HepG2 (cell line): ENCODE data around the gene ME3. TPM values are rescaled to one million over a fixed set of nuclear protein-coding genes. Genes with fewer than 3 reads are reported as not detected.

Source experiments
- ATAC-seq: fragments of 200-7000 bp; cut with Tn5 transposase; 3 replicates; pipeline ENCODE4 v1.9.1; 2020; ENCODE audit warnings: mild to moderate bottlenecking, moderate library complexity
- BruUV-seq: library from RNA; stranded (reverse); fragments of 400-500 nt; replicated peaks from 2 replicates; lab custom pipeline; 2021; lab: Mats Ljungman, UMichigan
- CTCF ChIA-PET: fragments of 300-600 bp; formaldehyde crosslinking; extraction: SDS; loops from one replicate; lab custom pipeline; 2021; ENCODE audit warnings: low total read pairs, inconsistent platforms, low intra/inter-chr PET ratio; lab: Yijun Ruan, JAX
- POLR2A ChIA-PET: fragments of 350-600 bp; sonication (Branson Sonifier 250); formaldehyde crosslinking; loops from one replicate; lab custom pipeline; 2020; ENCODE audit warnings: antibody characterized with exemption, inconsistent platforms; lab: Yijun Ruan, JAX
- DNase-seq: peaks from one replicate; pipeline ENCODE4 v3.0.0-alpha.2; 2015; ENCODE audit warnings: low spot score
- FAIRE-seq: peaks from 3 replicates; lab custom pipeline; 2011; peaks lifted over from hg19 to GRCh38; lab: Jason Lieb, UNC
- H2AFZ ChIP-seq: one replicate; pipeline ENCODE4 v1.6.1; 2011; ENCODE audit warnings: low read length, inconsistent platforms
- H3K27ac ChIP-seq: fragments of 300-600 bp; 3 replicates; pipeline ENCODE4 v1.8.0; 2011; ENCODE audit warnings: mixed run types, mild to moderate bottlenecking, mixed read lengths, low read length, inconsistent platforms; ENCODE audit not compliant: insufficient read depth; ENCODE audit errors: extremely low read length
- H3K27me3 ChIP-seq, 2 experiments: fragments of 200-600 bp in 1 of 2; 2 replicates in 1 of 2; 3 replicates in 1 of 2; pipeline versions ENCODE4 v1.6.0 to v1.8.0; 2011; ENCODE audit warnings: low read length in 2 of 2, mild to moderate bottlenecking in 2 of 2, moderate library complexity in 2 of 2, inconsistent platforms in 1 of 2; ENCODE audit not compliant: insufficient read depth in 2 of 2, control insufficient read depth in 1 of 2
- H3K36me3 ChIP-seq, 2 experiments: fragments of 200-600 bp in 1 of 2; replicated peaks in 1 of 2; 2 replicates in 1 of 2; 3 replicates in 1 of 2; pipeline versions ENCODE4 v1.5.1 to v1.8.0; 2011; ENCODE audit warnings: low read length in 2 of 2, inconsistent platforms in 1 of 2; ENCODE audit not compliant: insufficient read depth in 2 of 2, control insufficient read depth in 1 of 2
- H3K4me1 ChIP-seq: 2 replicates; pipeline ENCODE4 v1.5.1; 2012; ENCODE audit warnings: low read length, inconsistent platforms; ENCODE audit not compliant: insufficient read depth
- H3K4me2 ChIP-seq: 2 replicates; pipeline ENCODE4 v1.6.0; 2011; ENCODE audit warnings: low read depth, low read length, inconsistent platforms
- H3K4me3 ChIP-seq, 3 experiments: fragments of 200-600 bp in 1 of 3; sonication (generic), shearing (Covaris generic) in 1 of 3; replicated peaks in 1 of 3; 2 replicates each; pipeline ENCODE4 v1.5.1; 2011 to 2016; ENCODE audit warnings: low read length in 3 of 3, inconsistent platforms in 2 of 3, low read depth in 2 of 3, mild to moderate bottlenecking in 2 of 3, control low read depth in 1 of 3, mixed read lengths in 1 of 3; ENCODE audit not compliant: insufficient read depth in 1 of 3
- H3K79me2 ChIP-seq: one replicate; pipeline ENCODE4 v1.6.1; 2011; ENCODE audit warnings: low read length, inconsistent platforms; ENCODE audit not compliant: insufficient read depth
- H3K9ac ChIP-seq: 2 replicates; pipeline ENCODE4 v1.6.0; 2011; ENCODE audit warnings: mild to moderate bottlenecking, low read depth, low read length, inconsistent platforms; ENCODE audit not compliant: insufficient read depth
- H3K9me3 ChIP-seq: 2 replicates; pipeline ENCODE4 v1.5.1; 2012; ENCODE audit warnings: mild to moderate bottlenecking, low read length
- H4K20me1 ChIP-seq: 2 replicates; pipeline ENCODE4 v1.6.0; 2011; ENCODE audit warnings: inconsistent platforms, mild to moderate bottlenecking, low read length, moderate library complexity; ENCODE audit not compliant: insufficient read depth
- ESRRA ChIP-seq: sonication (generic); formaldehyde crosslinking; IDR thresholded peaks from 2 replicates; pipeline ENCODE4 v1.5.1; 2020; ENCODE audit warnings: mild to moderate bottlenecking, low read depth, missing genetic modification reagents
- FIP1L1 ChIP-seq: fragments of 200-400 bp; formaldehyde crosslinking; IDR thresholded peaks from 2 replicates; pipeline ENCODE4 v1.6.1; 2018; ENCODE audit warnings: low read depth, mild to moderate bottlenecking, low read length, moderate library complexity, borderline replicate concordance; ENCODE audit not compliant: insufficient read depth
- FOXA1 ChIP-seq, 2 experiments: fragments of 450-650 bp in 1 of 2; sonication (generic) in 1 of 2; formaldehyde crosslinking in 1 of 2; IDR thresholded peaks; 2 replicates each; pipeline versions ENCODE4 v1.4.0 to v1.6.1; 2016 to 2020; ENCODE audit warnings: missing genetic modification reagents in 1 of 2
- GFI1 ChIP-seq: sonication (generic); formaldehyde crosslinking; IDR thresholded peaks from 2 replicates; pipeline ENCODE4 v1.5.0; 2020; ENCODE audit warnings: missing genetic modification reagents, mild to moderate bottlenecking, borderline replicate concordance
- HOXA5 ChIP-seq: sonication (generic); formaldehyde crosslinking; IDR thresholded peaks from 2 replicates; pipeline ENCODE4 v1.4.0; 2020; ENCODE audit warnings: missing genetic modification reagents
- JARID2 ChIP-seq: sonication (generic); formaldehyde crosslinking; IDR thresholded peaks from 2 replicates; pipeline ENCODE4 v1.8.1; 2023; ENCODE audit warnings: missing genetic modification reagents, inconsistent platforms; ENCODE audit not compliant: insufficient replicate concordance
- MYNN ChIP-seq: sonication (generic); formaldehyde crosslinking; IDR thresholded peaks from 2 replicates; pipeline ENCODE4 v1.4.0; 2020; ENCODE audit warnings: mild to moderate bottlenecking, low read depth, missing genetic modification reagents
- RARG ChIP-seq: sonication (generic); formaldehyde crosslinking; IDR thresholded peaks from 2 replicates; pipeline ENCODE4 v1.4.0; 2020; ENCODE audit warnings: low read depth, mild to moderate bottlenecking, missing genetic modification reagents
- SCMH1 ChIP-seq: sonication (generic); formaldehyde crosslinking; IDR thresholded peaks from 2 replicates; pipeline ENCODE4 v1.9.0; 2021; ENCODE audit warnings: missing genetic modification reagents, mild to moderate bottlenecking, borderline replicate concordance
- SMAD3 ChIP-seq: sonication (generic); formaldehyde crosslinking; IDR thresholded peaks from 2 replicates; pipeline ENCODE4 v1.4.0; 2020; ENCODE audit warnings: missing genetic modification reagents
- SRY ChIP-seq: sonication (generic); formaldehyde crosslinking; IDR thresholded peaks from 2 replicates; pipeline ENCODE4 v1.8.0; 2022; ENCODE audit warnings: mild to moderate bottlenecking, missing genetic modification reagents
- STAT5B ChIP-seq: sonication (generic); formaldehyde crosslinking; IDR thresholded peaks from 2 replicates; pipeline ENCODE4 v1.4.0; 2020; ENCODE audit warnings: missing genetic modification reagents
- TBL1XR1 ChIP-seq: fragments of 150-350 bp; IDR thresholded peaks from 2 replicates; pipeline ENCODE4 v1.6.1; 2014; ENCODE audit warnings: borderline replicate concordance, low read length; ENCODE audit not compliant: partially characterized antibody
- ZEB1 ChIP-seq: IDR thresholded peaks from 2 replicates; pipeline ENCODE4 v1.6.1; 2012; ENCODE audit warnings: mild to moderate bottlenecking, low read depth, inconsistent platforms; ENCODE audit not compliant: insufficient replicate concordance
- ZNF160 ChIP-seq: sonication (generic); formaldehyde crosslinking; IDR thresholded peaks from 2 replicates; pipeline ENCODE4 v1.8.0; 2022; ENCODE audit warnings: mild to moderate bottlenecking, inconsistent platforms, missing genetic modification reagents
- ZNF225 ChIP-seq: sonication (generic); formaldehyde crosslinking; IDR thresholded peaks from 2 replicates; pipeline ENCODE4 v1.4.0; 2020; ENCODE audit warnings: mild to moderate bottlenecking, missing genetic modification reagents
- ZNF331 ChIP-seq: sonication (generic); formaldehyde crosslinking; IDR thresholded peaks from 2 replicates; pipeline ENCODE4 v1.4.0; 2020; ENCODE audit warnings: missing genetic modification reagents
- ZNF619 ChIP-seq: sonication (generic); formaldehyde crosslinking; IDR thresholded peaks from 2 replicates; pipeline ENCODE4 v1.4.0; 2020; ENCODE audit warnings: mild to moderate bottlenecking, missing genetic modification reagents
- ZNF816 ChIP-seq: sonication (generic); formaldehyde crosslinking; IDR thresholded peaks from 2 replicates; pipeline ENCODE4 v1.8.0; 2022; ENCODE audit warnings: missing genetic modification reagents, mild to moderate bottlenecking, borderline replicate concordance
- WGBS: methylation state at CpG from one replicate; pipeline ENCODE4 v1.1.6; 2017; ENCODE audit warnings: low lambda C conversion rate; 5-methylcytosine and 5-hydroxymethylcytosine counted together
- in situ Hi-C: cut with HindIII; loops from 2 replicates; pipeline ENCODE4 v1.10.0; 2017; ENCODE audit warnings: low pct_unique_long_range_greater_than_20kb; ENCODE audit not compliant: extremely low pct_ligation_motif_present
- intact Hi-C: fragments of 100-400 bp; cut with micrococcal nuclease; formaldehyde crosslinking; loops from one replicate; pipeline ENCODE4 v1.10.0; 2022; ENCODE audit not compliant: unreplicated experiment
- polyA plus RNA-seq, 8 experiments: library from polyadenylated mRNA; depleted of rRNA in 3 of 8; stranded (reverse) in 7 of 8; unstranded in 1 of 8; fragments of >200 nt; fragmentation: Illumina TruSeq in 4 of 8; extraction: Trizol in 4 of 8; gene quantifications; 2 replicates each; pipeline versions ENCODE4 v1.2.1 to v1.2.3, GENCODE V29; 2011 to 2016; ENCODE audit warnings: low read depth in 4 of 8, missing spikeins in 1 of 8, mixed read lengths in 1 of 8; ENCODE audit not compliant: insufficient read depth in 1 of 8
- total RNA-seq, 5 experiments: library from RNA; depleted of rRNA; stranded (reverse); fragments of >200 nt; fragmentation: Illumina TruSeq; extraction: Trizol; gene quantifications; 2 replicates each; pipeline ENCODE4 v1.2.3, GENCODE V29; 2016; ENCODE audit warnings: low read depth in 1 of 5
- TF ChIP-seq, protein P1 (sequence below): sonication (generic); formaldehyde crosslinking; IDR thresholded peaks from 2 replicates; pipeline ENCODE4 v1.4.0; 2020; ENCODE audit warnings: missing genetic modification reagents, borderline replicate concordance
- TF ChIP-seq, protein P2 (sequence below): sonication (generic); formaldehyde crosslinking; IDR thresholded peaks from 2 replicates; pipeline ENCODE4 v1.8.1; 2023; ENCODE audit warnings: mild to moderate bottlenecking, missing genetic modification reagents, borderline replicate concordance

The ME3 gene
- total and polyA plus RNA-seq, 2 of the 13 experiments (the other 11 are each of a cell fraction or from before 2014, with no cell fraction given), result not detected

DNA sequence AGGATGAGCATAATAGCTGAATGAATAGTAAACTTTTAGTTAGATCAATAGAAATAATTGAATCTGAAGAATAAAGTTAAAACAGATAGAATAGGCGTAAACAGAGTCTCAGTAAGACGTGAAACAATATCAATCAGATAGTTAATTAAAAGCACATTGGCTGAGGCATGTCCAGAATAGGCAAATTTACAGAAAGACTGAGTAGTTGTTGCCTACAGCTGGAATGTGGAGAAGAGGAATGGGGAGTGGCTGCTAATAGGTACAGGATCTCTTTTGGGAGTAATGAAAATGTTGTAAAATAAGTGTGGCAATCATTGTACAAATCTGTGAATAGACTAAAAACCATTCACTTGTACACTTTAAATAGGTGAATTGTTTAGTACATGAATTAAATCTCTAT is 36.3 kb upstream of the ME3 start (continued):
- TF ChIP-seq ZNF160 (CRISPR knock-in tag), result no peak
- TF ChIP-seq SMAD3 (CRISPR knock-in tag), result no peak
- no peak for TF ChIP-seq MYNN (CRISPR knock-in tag)
- TF ChIP-seq, protein P1, sequence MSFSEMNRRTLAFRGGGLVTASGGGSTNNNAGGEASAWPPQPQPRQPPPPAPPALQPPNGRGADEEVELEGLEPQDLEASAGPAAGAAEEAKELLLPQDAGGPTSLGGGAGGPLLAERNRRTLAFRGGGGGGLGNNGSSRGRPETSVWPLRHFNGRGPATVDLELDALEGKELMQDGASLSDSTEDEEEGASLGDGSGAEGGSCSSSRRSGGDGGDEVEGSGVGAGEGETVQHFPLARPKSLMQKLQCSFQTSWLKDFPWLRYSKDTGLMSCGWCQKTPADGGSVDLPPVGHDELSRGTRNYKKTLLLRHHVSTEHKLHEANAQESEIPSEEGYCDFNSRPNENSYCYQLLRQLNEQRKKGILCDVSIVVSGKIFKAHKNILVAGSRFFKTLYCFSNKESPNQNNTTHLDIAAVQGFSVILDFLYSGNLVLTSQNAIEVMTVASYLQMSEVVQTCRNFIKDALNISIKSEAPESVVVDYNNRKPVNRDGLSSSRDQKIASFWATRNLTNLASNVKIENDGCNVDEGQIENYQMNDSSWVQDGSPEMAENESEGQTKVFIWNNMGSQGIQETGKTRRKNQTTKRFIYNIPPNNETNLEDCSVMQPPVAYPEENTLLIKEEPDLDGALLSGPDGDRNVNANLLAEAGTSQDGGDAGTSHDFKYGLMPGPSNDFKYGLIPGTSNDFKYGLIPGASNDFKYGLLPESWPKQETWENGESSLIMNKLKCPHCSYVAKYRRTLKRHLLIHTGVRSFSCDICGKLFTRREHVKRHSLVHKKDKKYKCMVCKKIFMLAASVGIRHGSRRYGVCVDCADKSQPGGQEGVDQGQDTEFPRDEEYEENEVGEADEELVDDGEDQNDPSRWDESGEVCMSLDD (CRISPR knock-in tag), result no peak

DNA sequence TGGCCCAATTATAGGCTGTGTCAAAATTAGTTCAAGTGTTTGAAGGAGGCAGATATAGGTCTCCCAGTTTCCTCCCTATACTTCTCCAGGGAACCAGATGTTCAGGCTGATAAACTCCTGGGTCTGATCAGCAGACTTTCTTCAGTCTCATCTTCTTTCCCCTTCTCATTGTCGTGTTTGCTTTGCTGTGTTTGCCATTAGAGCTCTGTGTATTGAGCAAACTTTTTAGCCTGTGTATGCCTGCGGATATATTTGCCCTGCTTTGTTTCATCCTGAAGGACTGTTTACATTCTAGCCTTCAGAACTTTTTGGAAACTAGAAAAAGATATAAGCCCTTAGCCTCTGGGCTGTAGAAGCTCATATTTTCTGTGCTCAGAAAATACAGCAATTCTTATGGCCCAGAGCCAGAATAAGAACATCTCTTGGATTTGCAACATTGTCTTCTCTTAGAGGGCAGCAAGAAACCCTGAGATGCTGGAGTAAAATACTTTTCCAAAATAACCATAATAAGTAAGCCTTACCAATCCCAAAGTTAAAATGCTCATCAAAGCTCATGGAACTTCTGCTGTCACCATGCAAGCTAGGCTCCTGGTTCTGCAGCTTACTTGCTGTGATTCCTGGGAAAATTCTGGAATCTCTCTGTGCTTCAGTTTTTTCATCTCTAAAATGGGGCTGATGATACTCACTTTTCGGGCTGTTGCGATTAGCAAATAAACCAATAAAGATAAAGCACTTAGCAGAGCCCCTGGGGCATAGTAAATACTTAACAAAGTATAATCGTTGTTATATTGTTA is 34.1 kb upstream of the ME3 start:
- in situ Hi-C loops, result no loop called here
- CTCF ChIA-PET, result no interaction called here
- no peak overlapping the region for H3K27ac ChIP-seq
- H3K79me2 ChIP-seq, result no peaks in the 10 kb centered on the region
- ATAC-seq, result peak; percentile 100
- H3K27me3 ChIP-seq, result peaks cover 0 to 55% of the 10 kb centered on the region in 2 experiments; a peak in 3 of 5 replicates
- no TSS peak for BruUV-seq
- H4K20me1 ChIP-seq, result peaks cover 3% of the 10 kb centered on the region; the same call in 1 of the 2 replicates
- H3K4me3 ChIP-seq, result no peak overlapping the region
- POLR2A ChIA-PET, result no interaction called here
- no peak overlapping the region for H2AFZ ChIP-seq
- H3K9ac ChIP-seq, result no peak overlapping the region
- intact Hi-C loops, result no loop called here
- H3K9me3 ChIP-seq, result no peaks in the 10 kb centered on the region
- no peaks in the 10 kb centered on the region for H3K36me3 ChIP-seq
- peaks cover 12% of the 10 kb centered on the region for H3K4me1 ChIP-seq
- H3K4me2 ChIP-seq, result no peak overlapping the region
- DNase-seq, result peak; percentile 77
- FAIRE-seq, result peak; percentile 81
- 2% methylated on average over 5 of the region's 5 CpGs for WGBS
- TF ChIP-seq SCMH1 (no peak), ZNF331 (peak; percentile 49; the same call in 1 of the 2 replicates), SRY (CRISPR knock-in tag) (no peak), ESRRA (CRISPR knock-in tag) (no peak), ZEB1 (no peak), ZNF816 (no peak), GFI1 (CRISPR knock-in tag) (peak; percentile 87), HOXA5 (CRISPR knock-in tag) (no peak), TBL1XR1 (peak; percentile 27), RARG (CRISPR knock-in tag) (no peak), ZNF225 (no peak), ZNF619 (no peak), FOXA1 (IDR thresholded peaks at IDR 0.05) (peak; percentile 74), FOXA1 (CRISPR knock-in tag; IDR thresholded peaks at IDR 0.05) (peak; percentile 96), STAT5B (CRISPR knock-in tag) (0 out of 2 replicates have a peak, but pooled peaks have one; percentile 32), FIP1L1 (no peak), JARID2 (CRISPR knock-in tag) (peak; percentile 87)
- TF ChIP-seq, protein P2, sequence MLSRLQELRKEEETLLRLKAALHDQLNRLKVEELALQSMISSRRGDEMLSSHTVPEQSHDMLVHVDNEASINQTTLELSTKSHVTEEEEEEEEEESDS, result no peak
